GM12892 (cell line): ENCODE measurements around the gene STRIP2.

ENCODE experiments used
- POLR2A ChIP-seq: IDR thresholded peaks from 2 replicates; pipeline ENCODE4 v1.6.1; 2011; ENCODE audit warnings: low read depth, low read length, control low read depth
- TAF1 ChIP-seq: IDR thresholded peaks from 2 replicates; pipeline ENCODE4 v1.6.1; 2011; ENCODE audit warnings: low read depth, mild to moderate bottlenecking, control low read depth, low read length, borderline replicate concordance

DNA sequence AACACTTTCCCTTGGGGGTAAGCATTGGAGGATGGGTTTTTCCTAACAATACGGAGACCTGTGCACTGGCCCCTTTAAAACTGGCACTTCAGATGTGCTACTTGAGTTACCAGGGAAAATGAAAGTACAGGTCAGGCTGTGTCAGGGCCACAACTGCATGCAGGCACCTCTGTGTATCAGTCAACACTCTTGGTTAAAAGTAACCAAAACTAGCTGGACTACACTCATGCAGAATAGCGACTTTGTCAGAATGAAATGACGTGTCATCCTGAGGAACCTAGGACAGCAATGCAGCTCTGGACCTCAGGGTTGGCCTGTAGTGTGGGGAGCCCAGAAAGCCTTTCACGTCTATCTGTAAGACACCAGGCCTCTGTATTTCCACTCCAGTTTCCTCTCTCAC, 34.3 kb downstream of the STRIP2 start:
- TF ChIP-seq POLR2A, result no peak
- no peak for TF ChIP-seq TAF1
